ENCODE measurements around the gene CLIC4.

CLIC4 gene

GRCh38 chr1:24826510-24826909 is 81.3 kb downstream of the CLIC4 start:
- H3K4me1 ChIP-seq (ENCODE audit: control insufficient read depth in 1 of 2, insufficient read depth in 1 of 2, low read depth in 1 of 2, low read length in 1 of 2), result no peaks in the 10 kb centered on the region
- H3K36me3 ChIP-seq, result no peaks in the 10 kb centered on the region
- H3K27me3 ChIP-seq, result no peaks in the 10 kb centered on the region
- TF ChIP-seq CTCF (IDR thresholded peaks at IDR 0.05), result no peak
- H3K4me3 ChIP-seq (ENCODE audit: low read depth in 1 of 2, low read length in 1 of 2), result no peak overlapping the region
- H3K9me3 ChIP-seq, result no peaks in the 10 kb centered on the region
- no peak overlapping the region for H3K27ac ChIP-seq

- Histone ChIP-seq H3K9me3 (no peaks in the 10 kb centered on the region), H3K27me3 (no peaks in the 10 kb centered on the region), H3K36me3 (no peaks in the 10 kb centered on the region), H3K4me3 (ENCODE audit: low read depth in 1 of 2, low read length in 1 of 2) (no peak overlapping the region), H3K4me1 (ENCODE audit: control insufficient read depth in 1 of 2, insufficient read depth in 1 of 2, low read depth in 1 of 2, low read length in 1 of 2) (no peaks in the 10 kb centered on the region), H3K27ac (no peak overlapping the region)
- TF ChIP-seq CTCF (IDR thresholded peaks at IDR 0.05), result no peak
Observed at GRCh38 chr1:24827379-24828135, 82.3 kb downstream of the CLIC4 start.

GRCh38 chr1:24828183-24828886 is 83.1 kb downstream of the CLIC4 start:
- Histone ChIP-seq H3K27ac (no peak overlapping the region), H3K4me3 (ENCODE audit: low read depth in 1 of 2, low read length in 1 of 2) (no peak overlapping the region), H3K4me1 (ENCODE audit: control insufficient read depth in 1 of 2, insufficient read depth in 1 of 2, low read depth in 1 of 2, low read length in 1 of 2) (no peaks in the 10 kb centered on the region), H3K27me3 (no peaks in the 10 kb centered on the region), H3K36me3 (no peaks in the 10 kb centered on the region), H3K9me3 (no peaks in the 10 kb centered on the region)
- TF ChIP-seq CTCF (IDR thresholded peaks at IDR 0.05), result no peak

GRCh38 chr1:24828887-24829192 is 83.6 kb downstream of the CLIC4 start:
- no peaks in the 10 kb centered on the region for H3K36me3 ChIP-seq
- H3K4me1 ChIP-seq (ENCODE audit: control insufficient read depth in 1 of 2, insufficient read depth in 1 of 2, low read depth in 1 of 2, low read length in 1 of 2), result no peaks in the 10 kb centered on the region
- TF ChIP-seq CTCF (IDR thresholded peaks at IDR 0.05), result no peak
- no peaks in the 10 kb centered on the region for H3K27me3 ChIP-seq
- no peak overlapping the region for H3K27ac ChIP-seq
- no peaks in the 10 kb centered on the region for H3K9me3 ChIP-seq
- H3K4me3 ChIP-seq (ENCODE audit: low read depth in 1 of 2, low read length in 1 of 2), result no peak overlapping the region

GRCh38 chr1:24830680-24831272 is 85.5 kb downstream of the CLIC4 start:
- Histone ChIP-seq H3K27ac (no peak overlapping the region), H3K27me3 (no peaks in the 10 kb centered on the region), H3K4me1 (ENCODE audit: control insufficient read depth in 1 of 2, insufficient read depth in 1 of 2, low read depth in 1 of 2, low read length in 1 of 2) (no peaks in the 10 kb centered on the region), H3K36me3 (no peaks in the 10 kb centered on the region), H3K9me3 (no peaks in the 10 kb centered on the region), H3K4me3 (ENCODE audit: low read depth in 1 of 2, low read length in 1 of 2) (no peak overlapping the region)
- TF ChIP-seq CTCF (IDR thresholded peaks at IDR 0.05), result peak; percentile 45

Data from neutrophil (primary cell).